HG02642 (cell line): Measurements from ENCODE around the gene C19orf81.
"Not testable (repeated sequence)": the region's sequence is repeated elsewhere in the genome, so short reads cannot be mapped to it uniquely, and the experiment has no call there.

Experiments used
- ATAC-seq: cut with Tn5 transposase; IDR thresholded peaks from one replicate; pipeline ENCODE4 v1.9.1; 2021; ENCODE audit warnings: mild to moderate bottlenecking; ENCODE audit not compliant: unreplicated experiment, poor library complexity

Gene C19orf81

GRCh38 chr19:50649433-50650391 is at the start of gene C19orf81:
TSS of gene C19orf81 (plus strand) at chr19:50649445. CDS start at chr19:50649445, 0 bp downstream.
- ATAC-seq: no peak

- ATAC-seq: no peak
Observed at GRCh38 chr19:50601407-50602088, 47.7 kb upstream of the C19orf81 start.

DNA sequence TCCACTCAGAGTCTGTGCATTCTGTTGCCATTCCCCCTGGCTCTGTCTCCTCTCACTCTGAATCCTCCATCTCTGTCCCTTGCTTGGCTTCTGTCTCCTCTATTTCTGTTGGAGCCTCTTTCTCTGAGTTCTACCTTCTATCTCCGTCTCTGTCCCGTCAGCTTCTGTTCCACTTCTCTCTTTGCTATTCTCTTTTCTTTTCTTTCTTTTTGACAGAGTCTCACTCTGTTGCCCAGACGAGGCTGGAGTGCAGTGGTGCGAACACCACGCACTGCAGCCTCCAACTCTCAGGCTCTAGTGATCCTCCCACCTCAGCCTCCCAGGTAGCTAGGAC is 47.2 kb upstream of the C19orf81 start:
- ATAC-seq: no peak

GRCh38 chr19:50602496-50602895 is 46.7 kb upstream of the C19orf81 start:
- no peak for ATAC-seq

DNA sequence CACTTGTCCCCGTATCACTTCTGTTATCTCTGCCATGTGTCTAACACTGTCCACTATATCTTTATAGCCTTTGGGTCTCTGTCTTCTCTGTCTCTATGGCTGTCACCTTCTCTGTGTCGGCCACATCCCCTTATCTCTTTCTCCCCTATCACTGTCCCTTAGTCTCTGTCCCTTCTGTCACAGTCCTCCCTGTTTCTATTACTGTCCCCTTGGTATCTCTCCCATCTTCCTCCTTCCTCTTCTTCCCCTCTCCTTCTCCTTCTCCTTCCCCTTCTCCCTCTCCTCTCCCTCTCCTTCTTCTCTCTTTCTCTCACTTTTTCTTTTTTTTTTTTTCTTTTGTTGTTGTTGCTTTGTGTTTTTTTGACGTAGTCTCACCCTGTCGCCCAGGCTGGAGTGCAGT is 46.3 kb upstream of the C19orf81 start:
- no peak for ATAC-seq

DNA sequence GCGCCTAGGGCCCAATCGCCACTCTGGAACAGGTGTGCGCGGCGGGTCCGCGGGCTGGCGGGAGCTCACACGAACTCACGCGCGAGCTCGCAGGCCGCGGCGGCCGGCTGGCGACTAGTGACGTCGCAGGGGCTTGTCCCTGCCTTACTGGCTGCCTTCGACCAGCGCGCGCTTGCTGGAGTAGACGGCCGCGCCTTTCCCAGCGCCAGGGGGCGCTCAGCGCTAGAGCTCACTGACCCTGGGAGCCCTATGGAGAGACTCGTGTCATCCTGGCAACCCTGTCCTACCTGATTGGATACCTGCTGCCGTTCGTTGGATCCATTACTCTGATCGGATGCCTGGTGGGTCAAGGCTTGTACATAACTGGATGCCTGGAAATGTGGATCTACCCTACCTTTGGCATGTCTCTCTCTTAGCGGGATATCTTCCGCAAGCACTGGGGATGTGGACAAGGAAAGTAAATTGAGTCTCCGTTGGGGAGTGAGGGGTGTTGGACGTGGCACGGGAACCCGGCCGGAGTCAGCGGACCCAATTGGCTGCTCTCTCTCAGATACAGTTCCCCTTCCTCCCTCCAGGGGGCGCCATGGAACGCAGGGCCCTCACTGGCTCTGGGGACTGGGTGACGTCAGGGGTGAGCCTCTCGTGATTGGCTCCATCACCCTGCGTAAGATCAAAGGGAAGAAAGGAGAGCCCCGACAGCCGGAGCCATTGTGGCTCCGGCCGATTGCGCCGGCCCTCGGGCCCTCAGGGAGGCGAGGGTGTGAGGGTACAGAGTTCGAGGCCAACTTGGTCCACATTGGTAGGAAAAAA is 44.8 kb upstream of the C19orf81 start:
- ATAC-seq: not testable (repeated sequence)

GRCh38 chr19:50606059-50606836 is 43.0 kb upstream of the C19orf81 start:
- not testable (repeated sequence) for ATAC-seq

DNA sequence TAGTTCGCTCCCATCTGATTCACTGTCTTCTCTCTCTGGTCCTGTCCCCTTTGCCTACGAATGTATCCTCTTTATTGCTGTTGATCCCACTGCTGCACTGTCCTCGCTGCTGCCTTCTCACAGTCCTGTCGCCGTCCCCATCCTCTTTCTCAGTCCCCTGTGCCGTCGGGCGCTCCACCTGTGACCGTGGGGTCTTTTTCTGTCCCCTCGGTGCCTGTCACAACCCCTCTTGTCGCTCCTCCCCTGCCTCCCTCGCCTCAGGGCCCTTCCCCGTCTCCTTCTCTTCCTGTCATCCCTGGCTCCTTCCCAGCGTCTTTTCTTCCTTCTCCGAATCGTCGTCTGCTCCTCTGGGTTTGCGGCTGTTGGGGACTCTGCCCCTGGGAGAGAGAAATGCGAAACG is 41.9 kb upstream of the C19orf81 start:
- ATAC-seq: no peak

GRCh38 chr19:50607874-50608785 is 41.1 kb upstream of the C19orf81 start:
- ATAC-seq: no peak

DNA sequence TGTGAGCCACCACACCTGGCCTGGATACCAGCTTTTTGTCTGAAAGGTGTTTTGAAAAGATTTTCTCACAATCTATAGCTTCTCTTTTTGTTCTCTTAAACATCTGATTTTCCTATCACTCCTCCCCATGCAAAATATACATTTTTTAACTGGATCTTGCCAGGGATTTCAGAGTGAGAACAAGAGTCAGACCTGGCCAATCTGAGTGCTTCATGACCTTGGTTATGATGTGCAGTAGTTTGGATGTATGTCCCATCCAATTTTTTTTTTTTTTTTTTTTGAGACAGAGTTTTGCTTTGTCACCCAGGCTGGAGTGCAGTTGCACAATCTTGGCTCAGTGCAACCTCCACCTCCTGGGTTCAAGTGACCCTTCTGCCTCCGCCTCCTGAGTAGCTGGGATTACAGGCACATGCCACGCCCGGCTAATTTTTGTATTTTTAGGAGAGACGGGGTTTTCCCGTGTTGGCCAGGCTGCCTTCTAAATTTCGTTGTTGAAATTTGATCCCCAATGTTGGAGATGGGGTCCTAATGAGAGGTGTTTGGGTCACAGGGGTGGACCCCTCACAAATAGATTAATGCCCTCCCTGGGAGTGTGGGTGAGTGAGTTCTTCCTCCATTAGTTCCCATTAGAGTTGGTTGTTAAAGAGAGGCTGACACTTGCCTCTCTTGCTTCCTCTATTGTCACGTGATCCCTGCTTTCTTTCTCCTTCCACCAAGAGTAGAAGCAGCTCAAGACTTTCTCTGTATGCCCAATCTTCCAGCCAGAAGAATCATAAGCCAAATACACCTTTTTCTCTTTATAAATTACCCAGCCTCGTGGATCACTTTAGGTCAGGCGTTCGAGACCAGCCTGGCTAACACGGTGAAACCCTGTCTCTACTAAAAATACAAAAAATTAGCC is 36.5 kb upstream of the C19orf81 start:
- ATAC-seq: not testable (repeated sequence)

DNA sequence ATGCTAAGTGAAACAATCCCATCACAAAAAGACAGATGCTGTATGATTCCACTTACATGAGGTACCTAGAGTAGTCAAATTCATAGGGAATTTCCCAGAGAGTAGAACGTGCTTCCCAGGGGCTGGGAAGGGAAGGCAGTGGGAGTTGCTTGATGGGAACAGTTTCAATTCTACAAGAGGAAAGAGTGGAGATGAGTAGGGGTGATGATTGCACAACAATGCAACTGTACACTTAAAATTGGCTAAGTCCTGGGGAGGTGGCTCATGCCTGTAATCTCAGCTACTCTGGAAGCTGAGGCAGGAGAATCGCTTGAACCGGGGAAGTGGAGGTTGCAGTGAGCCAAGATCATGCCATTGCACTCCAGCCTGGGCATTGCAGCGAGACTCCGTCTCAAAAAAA is 30.9 kb upstream of the C19orf81 start:
- ATAC-seq: not testable (repeated sequence)

DNA sequence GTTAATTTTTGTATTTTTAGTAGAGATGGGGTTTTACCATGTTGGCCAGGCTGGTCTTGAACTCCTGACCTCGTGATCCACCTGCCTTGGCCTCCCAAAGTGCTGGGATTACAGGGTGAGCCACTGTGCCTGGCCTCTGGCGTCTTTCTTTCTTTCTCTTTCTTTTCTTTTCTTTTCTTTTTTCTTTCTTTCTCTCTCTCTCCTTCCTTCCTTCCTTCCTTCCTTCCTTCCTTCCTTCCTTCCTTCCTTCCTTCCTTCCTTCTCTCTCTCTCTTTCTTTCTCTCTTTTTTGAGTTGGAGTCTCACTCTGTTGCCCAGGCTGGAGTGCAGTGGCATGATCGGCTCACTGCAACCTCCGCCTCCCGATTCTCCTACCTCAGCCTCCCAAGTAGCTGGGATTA is 30.1 kb upstream of the C19orf81 start:
- not testable (repeated sequence) for ATAC-seq

GRCh38 chr19:50620394-50620906 is 28.8 kb upstream of the C19orf81 start:
- ATAC-seq: not testable (repeated sequence)

- no peak for ATAC-seq
Observed at GRCh38 chr19:50624949-50625600, 24.2 kb upstream of the C19orf81 start.

DNA sequence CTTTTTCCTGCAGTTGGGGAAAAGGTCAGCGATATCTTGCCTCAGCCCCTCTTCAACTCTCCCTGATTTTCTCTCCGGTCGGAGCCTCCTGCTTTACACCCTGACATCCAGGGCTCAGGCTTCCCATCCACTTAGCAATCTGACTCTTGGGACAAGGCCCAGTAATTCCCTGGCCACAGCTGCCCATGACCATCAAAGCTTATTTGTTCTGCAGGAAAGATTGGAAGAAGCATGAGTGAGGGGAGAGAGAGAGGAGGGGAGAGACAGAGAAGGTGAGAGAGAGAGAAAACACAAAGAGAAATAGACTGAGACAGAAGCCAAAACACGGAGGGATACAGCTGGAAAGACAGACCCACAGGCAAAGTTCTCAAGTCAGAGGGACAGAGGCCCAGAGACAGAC is 23.2 kb upstream of the C19orf81 start:
- no peak for ATAC-seq

DNA sequence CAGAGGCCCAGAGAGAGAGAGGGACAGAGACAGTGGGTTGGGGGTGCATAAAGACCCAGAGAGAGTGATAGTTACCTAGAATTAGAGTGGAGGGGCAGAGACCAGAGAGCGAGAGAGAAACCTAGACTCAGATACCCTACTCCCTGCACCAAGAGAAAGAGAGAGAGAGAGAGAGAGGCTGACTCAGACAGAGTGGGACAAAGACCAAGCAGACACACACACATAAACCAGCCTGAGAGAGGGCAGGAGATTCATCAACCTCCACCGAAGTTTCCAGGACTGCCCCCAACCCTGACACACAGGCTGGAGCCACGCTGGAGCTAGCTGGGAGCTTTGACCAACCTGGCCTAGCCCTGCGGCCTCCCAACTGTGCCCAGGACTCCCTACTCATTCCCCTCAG is 22.4 kb upstream of the C19orf81 start:
- ATAC-seq: no peak

GRCh38 chr19:50628146-50628545 is 21.1 kb upstream of the C19orf81 start:
- ATAC-seq: no peak
